GM18873 (cell line): Measurements from ENCODE around the gene TRAPPC2B.

Experiments used
- ATAC-seq: cut with Tn5 transposase; IDR thresholded peaks from one replicate; pipeline ENCODE4 v1.9.1; 2021; ENCODE audit warnings: mild to moderate bottlenecking, moderate library complexity, moderate number of reproducible peaks; ENCODE audit not compliant: unreplicated experiment, low FRiP score

The TRAPPC2B gene

DNA sequence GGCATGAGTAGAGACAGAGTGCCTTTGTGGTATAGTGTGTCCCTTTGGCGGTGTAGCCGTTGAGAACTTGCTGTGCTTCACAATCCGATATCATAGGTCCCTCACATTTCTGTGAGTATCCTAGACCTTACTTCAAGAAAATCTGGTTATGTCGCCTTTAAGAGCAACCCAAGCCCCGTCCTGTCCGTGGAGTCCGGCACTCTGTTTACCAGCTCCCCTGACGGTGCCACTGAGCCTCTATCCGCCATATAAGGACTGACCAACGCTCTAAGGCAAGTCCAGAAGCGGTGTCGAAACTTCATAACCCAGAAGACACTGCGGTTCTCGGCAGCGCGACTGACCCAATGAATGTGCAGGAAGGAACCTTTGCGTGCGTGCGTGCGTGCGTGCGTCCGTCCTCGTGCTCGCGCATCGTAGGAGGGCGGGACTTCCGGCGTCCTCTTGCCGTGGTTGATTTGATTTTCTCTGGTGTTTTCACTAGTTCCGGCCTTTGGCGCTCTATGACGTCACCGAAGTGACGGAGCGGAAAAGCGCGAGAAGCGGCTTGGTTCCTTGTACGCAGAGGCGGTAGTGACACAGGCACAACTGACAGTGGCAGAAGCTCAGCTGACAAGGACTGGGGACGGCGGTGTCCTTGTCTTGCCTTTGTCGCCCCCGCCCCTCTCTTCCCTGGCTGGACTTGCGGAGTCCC is at the start of gene TRAPPC2B, which contains the start of gene ZNF547:
TRAPPC2B (plus strand) TSS at position 555 of the 691 bp plus-strand sequence. CDS start 1,283 bp downstream, outside the sequence.
ZNF547 (plus strand) TSS at position 555 of the 691 bp plus-strand sequence. CDS start 5,005 bp downstream, outside the sequence.
- peak; percentile 87 for ATAC-seq

DNA sequence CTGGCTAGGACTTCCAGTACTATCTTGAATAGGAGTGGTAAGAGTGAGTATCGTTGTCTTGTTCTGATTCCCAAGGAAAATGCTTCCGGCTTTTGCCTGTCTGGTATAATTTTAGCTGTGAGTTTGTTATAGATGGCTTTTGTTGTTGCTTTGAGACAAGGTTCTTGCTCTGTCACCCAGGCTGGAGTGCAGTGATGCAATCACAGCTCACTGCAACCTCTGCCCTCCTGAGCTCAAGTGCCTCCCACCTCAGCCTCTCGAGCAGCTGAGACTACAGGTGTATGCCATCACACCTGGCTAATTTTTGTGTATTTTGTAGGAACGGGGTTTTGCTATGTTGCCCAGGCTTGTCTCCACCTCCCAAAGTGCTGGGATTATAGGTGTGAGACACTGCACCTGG is 49.2 kb upstream of the TRAPPC2B start:
- ATAC-seq, result no peak

DNA sequence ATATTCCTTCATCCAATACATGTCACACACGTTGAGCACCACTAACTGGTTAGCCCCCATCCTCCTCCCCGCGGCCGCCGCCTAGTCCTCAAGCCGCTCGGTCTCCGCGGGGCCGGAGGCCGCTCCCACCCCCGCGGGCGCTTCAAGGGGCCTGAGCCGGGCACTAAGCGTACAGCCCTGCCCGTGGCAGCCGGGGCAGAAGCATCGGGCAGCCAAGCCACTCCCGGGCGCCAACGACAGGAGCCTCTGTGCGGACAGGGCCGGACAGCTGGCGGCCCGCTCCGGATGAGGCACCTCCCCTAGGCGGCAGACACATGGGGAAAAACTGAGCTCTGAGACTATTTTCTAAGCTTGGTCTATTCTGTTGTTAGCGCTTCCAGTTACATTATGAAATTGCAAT is 45.8 kb upstream of the TRAPPC2B start:
- no peak for ATAC-seq

DNA sequence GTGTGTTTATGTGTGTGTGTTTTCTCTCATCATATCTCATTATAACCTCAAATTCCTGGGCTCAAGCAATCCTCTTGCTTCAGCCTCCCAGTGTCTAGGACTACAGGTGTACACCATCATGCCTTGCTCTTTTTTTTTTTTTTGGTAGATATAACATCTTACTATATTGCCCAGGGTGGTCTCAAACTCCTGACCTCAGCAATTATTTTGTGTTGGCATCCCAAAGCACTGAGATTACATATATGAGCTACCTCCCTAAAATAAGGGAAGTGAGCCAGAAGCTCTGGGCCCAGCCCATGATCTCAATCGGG is 43.5 kb upstream of the TRAPPC2B start:
- ATAC-seq, result peak; percentile 19

DNA sequence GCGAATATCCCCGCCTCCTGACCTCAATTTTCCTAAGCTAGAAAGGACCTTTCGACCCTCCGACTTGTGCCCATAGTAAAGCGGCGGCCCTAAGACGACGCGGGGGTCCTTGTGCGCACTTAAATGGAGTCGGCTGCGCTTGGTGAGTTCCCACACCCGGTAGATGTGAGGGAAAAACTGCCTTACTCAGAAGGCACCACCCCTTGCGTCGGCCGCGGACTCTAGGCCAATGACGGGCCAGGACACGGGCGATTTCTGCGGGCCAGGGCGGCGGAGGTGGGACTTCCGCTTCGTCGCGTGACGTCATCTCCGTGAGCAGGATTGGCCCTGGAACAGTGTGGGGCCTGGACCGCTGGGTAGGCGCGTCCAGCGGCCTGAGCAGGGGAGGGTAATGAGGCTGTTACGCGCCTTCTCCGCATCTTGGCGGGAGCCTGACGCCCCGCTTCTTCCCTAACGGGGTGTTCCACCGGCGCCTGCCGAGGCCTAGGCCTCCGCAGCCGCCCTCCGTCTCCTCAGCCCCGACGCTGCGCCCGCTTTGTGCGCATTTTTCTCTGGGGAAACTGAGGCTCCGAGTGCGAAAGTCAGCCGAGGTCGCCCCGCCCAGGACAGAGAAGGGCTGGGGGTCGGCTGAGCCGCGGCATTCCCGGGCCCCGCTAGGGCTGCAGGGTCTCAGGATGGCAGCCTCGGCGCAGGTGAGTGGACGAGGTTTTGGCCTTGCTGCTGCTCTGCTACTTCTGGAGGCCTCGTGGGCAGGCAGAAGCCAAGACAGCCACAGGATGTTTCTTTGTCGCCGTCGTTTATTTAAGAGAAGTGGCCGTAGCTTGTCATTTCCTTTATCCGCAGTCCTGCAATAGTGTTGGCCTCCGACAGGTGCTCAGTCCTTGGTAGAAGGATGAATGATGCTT is 42.9 kb upstream of the TRAPPC2B start, which contains the start of gene ZNF543:
ZNF543 (plus strand) TSS at position 293 of the 905 bp plus-strand sequence; CDS start at position 675, 382 bp downstream.
- ATAC-seq, result peak; percentile 91

DNA sequence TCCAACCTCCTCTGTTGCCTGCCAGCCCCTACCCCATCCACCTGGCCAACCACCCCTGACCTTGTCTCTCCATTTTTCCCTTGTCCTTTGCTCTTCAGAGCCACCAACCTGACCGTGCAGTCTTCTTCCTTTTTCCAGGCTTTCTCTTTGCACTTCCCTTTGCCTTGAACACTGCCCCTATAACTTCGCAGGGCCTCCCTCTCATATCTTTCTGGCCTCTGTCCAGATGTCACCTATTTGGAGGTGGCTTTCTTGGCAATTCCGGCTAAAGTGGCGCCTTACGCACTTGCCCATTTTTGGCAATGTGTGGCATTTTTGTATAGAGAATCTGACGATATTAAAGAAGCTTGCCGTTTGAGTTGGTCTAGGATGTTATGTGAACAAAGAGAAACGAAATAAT is 42.2 kb upstream of the TRAPPC2B start:
- no peak for ATAC-seq

DNA sequence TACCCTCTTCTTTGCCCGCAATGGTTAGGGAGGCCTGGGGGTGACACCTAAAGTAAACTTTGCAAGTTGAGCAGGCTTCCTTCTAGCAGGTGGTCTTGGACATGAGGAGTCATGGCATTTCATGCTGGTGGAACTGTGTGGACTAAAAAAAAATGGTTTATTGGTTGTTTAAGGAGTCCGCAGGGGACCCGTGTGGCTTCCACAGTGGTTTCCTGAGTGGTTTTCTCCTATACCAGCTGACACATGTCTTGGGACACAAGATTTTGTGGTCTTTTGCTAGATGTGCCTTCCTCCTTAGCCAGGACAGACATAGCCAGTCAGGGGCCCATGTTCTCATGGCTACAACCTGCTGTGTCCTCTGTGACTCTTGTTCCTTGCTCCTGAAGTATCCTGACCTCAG is 41.6 kb upstream of the TRAPPC2B start:
- ATAC-seq, result no peak

DNA sequence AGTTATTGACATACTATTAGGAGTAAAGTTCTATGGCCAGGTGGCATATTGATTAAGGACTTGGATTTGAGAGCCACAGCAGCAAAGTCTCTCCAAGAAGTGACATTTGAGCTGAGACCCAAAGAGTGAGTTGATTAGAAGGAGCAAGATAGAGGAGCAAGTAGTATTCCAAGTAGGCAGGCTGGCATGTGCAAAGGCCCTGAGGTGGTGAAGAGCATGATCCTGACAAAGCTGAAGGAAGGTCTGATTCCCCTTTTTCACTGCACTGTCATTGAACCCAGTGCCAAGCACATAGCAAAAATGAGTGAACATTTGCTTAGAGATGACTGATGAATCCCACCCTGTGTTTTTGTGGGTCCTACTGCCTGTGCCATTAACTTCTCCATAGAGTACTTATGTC is 38.4 kb upstream of the TRAPPC2B start:
- ATAC-seq, result no peak

DNA sequence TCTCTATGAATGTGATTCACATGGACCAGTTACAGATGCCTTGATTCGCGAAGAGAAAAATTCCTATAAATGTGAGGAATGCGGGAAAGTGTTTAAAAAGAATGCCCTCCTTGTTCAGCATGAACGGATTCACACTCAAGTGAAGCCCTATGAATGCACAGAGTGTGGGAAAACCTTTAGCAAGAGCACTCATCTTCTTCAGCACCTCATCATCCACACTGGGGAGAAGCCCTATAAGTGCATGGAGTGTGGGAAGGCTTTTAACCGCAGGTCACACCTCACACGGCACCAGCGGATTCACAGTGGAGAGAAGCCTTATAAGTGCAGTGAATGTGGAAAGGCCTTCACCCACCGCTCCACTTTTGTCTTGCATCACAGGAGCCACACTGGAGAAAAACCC is 35.4 kb upstream of the TRAPPC2B start:
- no peak for ATAC-seq

DNA sequence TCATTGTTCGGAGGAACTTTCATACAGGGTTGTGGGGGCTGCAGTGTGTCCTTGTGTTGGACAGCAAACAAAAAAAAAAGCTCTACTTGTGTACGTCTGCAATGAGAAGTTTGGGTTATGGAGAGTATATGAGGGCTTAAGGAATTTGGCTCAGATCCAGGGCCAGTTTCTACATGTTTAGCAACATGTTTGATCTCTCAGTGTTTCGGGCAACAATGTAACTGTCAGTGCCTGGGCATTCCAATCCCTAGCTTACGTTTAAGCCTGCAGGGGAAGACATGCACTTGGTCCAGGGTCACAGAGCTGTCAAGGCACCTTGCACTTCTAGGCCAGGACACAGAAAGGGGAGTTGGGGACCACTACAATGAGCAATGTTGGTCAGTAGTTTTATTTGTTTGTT is 29.2 kb upstream of the TRAPPC2B start:
- ATAC-seq, result no peak

DNA sequence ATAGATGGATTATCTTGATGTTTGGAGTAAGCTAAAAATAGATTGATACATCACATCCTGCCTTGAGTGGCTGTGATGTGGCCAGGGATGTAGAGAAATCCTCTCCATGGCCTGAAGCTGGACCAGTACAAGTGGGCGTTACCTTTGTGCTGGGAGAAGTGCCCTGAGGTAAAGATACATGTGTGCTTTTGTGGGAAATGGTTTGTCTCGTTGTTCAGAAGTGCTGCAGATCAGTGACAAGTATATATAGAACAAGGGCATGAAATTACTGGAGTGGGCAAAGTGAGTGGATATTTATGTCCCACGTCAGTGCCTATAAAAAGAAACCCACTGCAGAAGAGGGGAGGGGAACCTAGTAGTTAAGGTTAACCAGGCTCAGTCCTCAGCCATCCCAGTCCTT is 24.5 kb upstream of the TRAPPC2B start:
- ATAC-seq, result no peak

DNA sequence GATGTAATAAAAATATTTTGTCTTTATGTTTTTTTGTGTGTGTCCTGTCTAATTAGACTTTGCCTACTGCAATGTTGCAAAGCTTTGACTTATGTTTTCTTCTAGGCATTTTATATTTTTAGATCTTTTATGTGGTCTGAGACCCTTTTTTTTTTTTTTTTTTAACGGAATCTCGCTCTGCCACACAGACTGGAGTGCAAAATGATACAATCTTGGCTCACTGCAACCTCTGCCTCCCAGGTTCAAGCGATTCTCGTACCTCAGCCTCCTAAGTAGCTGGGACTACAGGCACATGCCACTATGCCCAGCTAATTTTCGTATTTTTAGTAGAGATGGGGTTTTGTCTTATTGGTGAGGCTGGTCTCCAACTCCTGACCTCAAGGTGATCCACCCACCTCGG is 20.8 kb upstream of the TRAPPC2B start:
- ATAC-seq, result no peak

DNA sequence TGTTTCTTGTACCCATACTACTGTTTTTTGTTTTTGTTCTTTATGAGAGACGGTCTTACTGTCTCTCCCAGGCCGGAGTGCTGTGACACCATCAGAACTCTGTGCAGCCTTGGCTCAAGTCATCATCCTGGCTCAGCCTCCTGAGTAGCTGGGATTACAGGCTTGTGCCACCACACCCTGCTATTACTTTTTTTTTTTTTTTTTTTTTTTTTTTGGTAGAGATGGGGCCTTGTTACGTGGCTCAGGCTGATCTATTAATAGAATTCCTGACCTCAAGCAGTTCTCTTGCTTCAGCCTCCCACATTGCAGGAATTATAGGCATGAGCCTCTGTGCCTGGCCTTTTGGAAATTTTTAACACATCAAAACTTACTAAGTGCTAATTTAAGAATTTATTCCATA is 15.2 kb upstream of the TRAPPC2B start:
- no peak for ATAC-seq

DNA sequence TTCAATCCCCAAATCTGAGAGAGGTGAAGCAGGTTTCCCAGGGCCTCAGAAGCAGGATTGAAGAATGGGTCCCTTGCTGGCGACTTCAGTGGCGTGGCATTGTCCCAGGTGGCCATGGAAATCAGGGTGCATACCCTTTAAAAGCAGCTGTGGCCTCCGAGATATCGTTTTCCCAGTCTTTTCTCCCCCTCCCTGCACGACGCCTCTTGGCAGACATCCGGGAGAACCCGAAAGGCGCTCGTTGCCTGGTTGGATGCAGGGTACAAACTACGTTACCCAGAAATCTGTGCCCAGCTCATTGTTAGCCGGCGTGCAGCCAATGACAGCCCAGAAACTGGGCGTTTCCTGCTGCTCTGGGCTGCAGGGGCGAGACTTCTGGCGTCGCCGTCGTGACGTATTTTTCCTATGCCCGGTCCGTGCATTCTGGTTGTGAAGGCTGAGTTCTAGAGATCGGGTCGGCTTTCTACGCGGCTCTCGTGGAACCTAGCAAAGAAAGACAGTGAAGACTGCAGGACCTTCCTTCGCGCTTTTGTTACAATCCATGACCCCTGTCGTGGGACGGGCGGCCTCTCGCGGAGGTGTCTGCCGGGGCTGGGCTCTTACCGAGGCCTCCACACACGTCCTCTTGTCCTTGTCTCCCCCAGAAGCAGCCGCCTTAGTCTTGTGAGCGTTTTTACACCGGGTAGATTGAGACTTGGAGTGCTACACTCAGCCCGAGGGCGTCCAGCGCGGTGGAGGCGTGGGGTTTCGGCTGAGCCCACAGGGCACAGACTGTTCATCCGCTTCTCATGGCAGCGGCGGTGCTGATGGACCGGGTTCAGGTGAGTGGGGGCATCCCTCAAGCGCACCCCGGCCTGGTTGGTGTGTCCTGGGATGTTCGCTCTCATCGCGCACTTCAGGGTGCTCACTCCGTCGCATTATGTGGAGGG is 12.2 kb upstream of the TRAPPC2B start, which contains the start of gene ZNF304:
ZNF304 (plus strand) TSS at position 395 of the 929 bp plus-strand sequence; CDS start at position 789, 394 bp downstream.
- peak; percentile 71 for ATAC-seq

DNA sequence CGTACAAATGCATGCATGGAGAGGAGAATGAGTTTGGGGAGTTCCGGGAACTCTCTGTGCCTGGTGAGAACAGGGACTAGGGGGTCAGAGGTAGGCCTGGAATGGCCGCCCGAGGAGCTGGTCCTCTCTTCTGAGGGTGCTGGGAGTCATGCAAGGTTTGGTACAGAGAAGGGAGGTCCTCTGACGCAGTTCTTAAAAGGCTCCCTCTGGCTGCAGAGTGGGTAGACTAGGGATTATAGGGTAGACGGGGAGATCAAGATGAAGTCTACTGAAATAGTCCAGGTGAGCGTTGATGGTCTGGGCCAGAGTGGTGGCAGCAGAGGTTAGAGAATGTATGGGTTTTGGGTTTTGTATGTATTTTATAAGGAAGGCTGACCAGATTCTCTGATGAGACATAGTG is 11.5 kb upstream of the TRAPPC2B start:
- no peak for ATAC-seq

DNA sequence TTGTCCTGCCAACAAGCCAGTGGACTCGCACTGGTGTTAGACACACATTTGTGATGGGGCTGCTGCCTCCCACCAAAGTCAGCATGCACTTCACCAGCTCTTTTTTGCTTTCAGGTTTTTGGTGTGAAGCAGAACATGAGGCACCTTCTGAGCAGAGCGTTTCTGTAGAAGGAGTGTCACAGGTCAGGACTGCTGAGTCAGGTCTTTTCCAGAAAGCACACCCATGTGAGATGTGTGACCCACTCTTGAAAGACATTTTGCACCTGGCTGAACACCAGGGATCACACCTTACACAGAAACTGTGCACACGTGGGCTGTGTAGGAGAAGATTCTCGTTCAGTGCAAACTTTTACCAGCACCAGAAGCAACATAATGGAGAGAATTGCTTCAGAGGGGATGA is 7.4 kb upstream of the TRAPPC2B start:
- ATAC-seq, result no peak

DNA sequence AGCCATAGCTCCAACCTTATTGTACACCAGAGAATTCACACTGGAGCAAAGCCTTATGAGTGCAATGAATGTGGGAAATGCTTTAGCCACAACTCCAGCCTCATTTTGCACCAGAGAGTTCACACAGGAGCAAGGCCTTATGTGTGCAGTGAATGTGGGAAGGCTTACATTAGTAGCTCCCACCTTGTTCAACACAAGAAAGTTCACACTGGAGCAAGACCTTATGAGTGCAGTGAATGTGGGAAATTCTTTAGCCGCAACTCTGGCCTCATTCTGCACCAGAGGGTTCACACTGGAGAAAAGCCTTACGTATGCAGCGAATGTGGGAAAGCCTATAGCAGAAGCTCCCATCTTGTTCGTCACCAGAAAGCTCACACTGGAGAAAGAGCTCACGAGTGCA is 5.9 kb upstream of the TRAPPC2B start:
- no peak for ATAC-seq

DNA sequence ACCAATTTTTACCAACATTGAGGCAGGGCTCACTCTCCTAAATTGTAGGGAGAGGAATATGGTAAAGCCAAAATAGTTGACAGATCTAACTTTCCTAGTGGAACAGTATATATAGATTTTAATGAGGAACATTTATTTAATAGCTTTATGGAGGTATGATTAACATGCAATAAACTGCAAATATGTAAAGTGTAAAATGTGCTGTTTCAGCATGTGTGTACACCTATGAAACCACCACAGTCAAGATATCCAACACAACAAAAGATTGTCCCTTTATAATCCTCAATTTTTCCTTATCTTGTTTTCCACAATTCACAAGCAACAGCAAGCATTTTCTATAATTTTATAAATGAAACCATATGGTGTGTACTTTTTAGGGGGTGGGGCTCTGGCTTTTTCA is 4.1 kb upstream of the TRAPPC2B start:
- ATAC-seq, result no peak

DNA sequence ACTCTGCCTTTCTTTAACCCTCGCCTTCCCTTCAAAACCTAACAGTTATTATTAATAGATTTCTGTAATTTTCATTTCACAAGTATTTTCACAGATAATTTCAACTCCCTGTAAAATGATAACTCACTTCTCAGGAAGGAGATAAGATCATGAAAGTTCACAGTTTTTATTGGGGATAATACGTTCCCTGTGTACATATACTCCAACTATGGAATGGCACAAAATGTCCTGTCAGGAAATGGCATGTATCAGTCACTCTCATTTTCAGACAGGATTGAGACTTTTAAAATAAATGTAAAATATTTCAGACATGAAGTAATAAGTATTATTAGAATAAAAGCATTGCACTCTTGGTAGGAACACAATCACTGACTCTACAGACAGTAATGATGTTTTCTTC is 932 bp upstream of the TRAPPC2B start:
- ATAC-seq, result no peak

DNA sequence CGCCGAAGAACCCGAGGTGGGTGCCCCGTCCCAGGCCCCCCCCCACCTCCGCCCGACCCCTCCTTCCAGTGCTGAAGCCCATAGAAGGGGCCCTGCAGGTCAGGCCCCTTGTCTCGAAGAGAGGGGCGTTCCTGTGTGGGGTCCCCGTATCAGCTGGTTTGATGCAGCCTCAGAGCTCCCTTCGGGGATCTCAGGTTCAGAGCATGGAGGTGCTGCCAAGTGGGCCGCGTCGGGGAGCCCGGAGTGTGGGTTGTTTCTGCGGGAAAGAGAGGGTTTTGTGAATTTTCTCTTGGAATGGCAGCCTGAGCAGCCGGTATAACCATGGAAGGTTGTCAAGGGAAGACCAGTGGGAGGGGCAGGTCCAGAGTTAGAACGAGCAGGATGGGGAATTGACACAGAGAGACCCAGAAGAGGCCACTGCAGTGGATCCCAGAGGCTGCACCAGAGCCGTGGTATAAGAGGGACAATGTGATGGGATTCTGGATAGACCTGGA is 384 bp downstream of the TRAPPC2B start:
- ATAC-seq, result no peak
